ENCODE data around the gene HACD1.

- TF ChIP-seq POLR2A (IDR thresholded peaks at IDR 0.05) (no peak), POLR2AphosphoS5 (IDR thresholded peaks at IDR 0.05) (no peak)
- TF ChIP-seq, protein P1, sequence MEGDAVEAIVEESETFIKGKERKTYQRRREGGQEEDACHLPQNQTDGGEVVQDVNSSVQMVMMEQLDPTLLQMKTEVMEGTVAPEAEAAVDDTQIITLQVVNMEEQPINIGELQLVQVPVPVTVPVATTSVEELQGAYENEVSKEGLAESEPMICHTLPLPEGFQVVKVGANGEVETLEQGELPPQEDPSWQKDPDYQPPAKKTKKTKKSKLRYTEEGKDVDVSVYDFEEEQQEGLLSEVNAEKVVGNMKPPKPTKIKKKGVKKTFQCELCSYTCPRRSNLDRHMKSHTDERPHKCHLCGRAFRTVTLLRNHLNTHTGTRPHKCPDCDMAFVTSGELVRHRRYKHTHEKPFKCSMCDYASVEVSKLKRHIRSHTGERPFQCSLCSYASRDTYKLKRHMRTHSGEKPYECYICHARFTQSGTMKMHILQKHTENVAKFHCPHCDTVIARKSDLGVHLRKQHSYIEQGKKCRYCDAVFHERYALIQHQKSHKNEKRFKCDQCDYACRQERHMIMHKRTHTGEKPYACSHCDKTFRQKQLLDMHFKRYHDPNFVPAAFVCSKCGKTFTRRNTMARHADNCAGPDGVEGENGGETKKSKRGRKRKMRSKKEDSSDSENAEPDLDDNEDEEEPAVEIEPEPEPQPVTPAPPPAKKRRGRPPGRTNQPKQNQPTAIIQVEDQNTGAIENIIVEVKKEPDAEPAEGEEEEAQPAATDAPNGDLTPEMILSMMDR (IDR thresholded peaks at IDR 0.05), result no peak
These were observed 27.3 kb upstream of the HACD1 start for GRCh38 chr10:17644485-17644943.

Data from prostate gland (tissue), 2 donors.